Measurements from ENCODE around the gene LRRFIP2.

- no peak for TF ChIP-seq CTCF (IDR thresholded peaks at IDR 0.05)
- no peak for TF ChIP-seq ZFX (IDR thresholded peaks at IDR 0.05; ENCODE audit: borderline replicate concordance)
Observed at GRCh38 chr3:37072892-37073291, 101.5 kb downstream of the LRRFIP2 start.

All from 22Rv1 (cell line).